Endothelial cell of umbilical vein (primary cell): ENCODE results near the gene MYO16. TPM values are rescaled to one million over a fixed set of nuclear protein-coding genes. Genes with fewer than 3 reads are reported as not detected.

ENCODE experiments used
- BruUV-seq: library from RNA; stranded (reverse); fragments of 400-500 nt; replicated peaks from 2 replicates; lab custom pipeline; 2021; lab: Mats Ljungman, UMichigan
- CTCF ChIA-PET: fragments of 300-600, 350-600 bp; sonication (Branson Sonifier 250); formaldehyde crosslinking; loops from one replicate; lab custom pipeline; 2021; ENCODE audit warnings: antibody characterized with exemption, inconsistent platforms; lab: Charles Lee
- POLR2A ChIA-PET: fragments of 300-600, 350-600 bp; sonication (Branson Sonifier 250); formaldehyde crosslinking; loops from one replicate; lab custom pipeline; 2021; ENCODE audit warnings: antibody characterized with exemption, inconsistent platforms; lab: Charles Lee
- DNase-seq: peaks from one replicate; pipeline ENCODE4 v3.0.0-alpha.2; 2011; ENCODE audit warnings: low read depth, low spot score
- FAIRE-seq: peaks from 2 replicates; lab custom pipeline; 2011; peaks lifted over from hg19 to GRCh38; lab: Jason Lieb, UNC
- H2AFZ ChIP-seq: 2 replicates; pipeline ENCODE4 v1.6.0; 2012; ENCODE audit warnings: low read depth, low read length, control low read depth, inconsistent platforms
- H3K27ac ChIP-seq: 2 replicates; pipeline ENCODE4 v1.5.1; 2011; ENCODE audit warnings: low read depth, mild to moderate bottlenecking, control low read depth, low read length, moderate library complexity; ENCODE audit not compliant: insufficient read depth
- H3K27me3 ChIP-seq, 2 experiments: 2 replicates each; pipeline versions ENCODE4 v1.6.0 to v1.6.1; 2011; ENCODE audit warnings: low read length in 2 of 2, mixed read lengths in 1 of 2; ENCODE audit not compliant: control insufficient read depth in 2 of 2, insufficient read depth in 2 of 2
- H3K36me3 ChIP-seq, 2 experiments: 2 replicates in 1 of 2; 3 replicates in 1 of 2; pipeline ENCODE4 v1.5.1; 2011; ENCODE audit warnings: low read length in 2 of 2, mild to moderate bottlenecking in 1 of 2, moderate library complexity in 1 of 2; ENCODE audit not compliant: control insufficient read depth in 2 of 2, insufficient read depth in 2 of 2; ENCODE audit errors: extremely low read depth in 1 of 2
- H3K4me1 ChIP-seq: 3 replicates; pipeline ENCODE4 v1.5.1; 2011; ENCODE audit warnings: mild to moderate bottlenecking, low read length; ENCODE audit not compliant: control insufficient read depth, insufficient read depth; ENCODE audit errors: extremely low read depth
- H3K4me2 ChIP-seq: 2 replicates; pipeline ENCODE4 v1.6.1; 2011; ENCODE audit warnings: low read length, control low read depth, mixed read lengths; ENCODE audit not compliant: insufficient read depth
- H3K4me3 ChIP-seq, 3 experiments: fragments of 200-600 bp in 1 of 3; sonication (generic), shearing (Covaris generic) in 1 of 3; replicated peaks in 1 of 3; 2 replicates each; pipeline ENCODE4 v1.5.1; 2011 to 2016; ENCODE audit warnings: control low read depth in 3 of 3, low read length in 3 of 3, mild to moderate bottlenecking in 2 of 3, inconsistent platforms in 1 of 3, low read depth in 1 of 3, moderate library complexity in 1 of 3; ENCODE audit not compliant: insufficient read depth in 1 of 3
- H3K79me2 ChIP-seq: 2 replicates; pipeline ENCODE4 v1.6.0; 2012; ENCODE audit warnings: low read length, inconsistent platforms; ENCODE audit not compliant: control insufficient read depth, insufficient read depth
- H3K9ac ChIP-seq: replicated peaks from 2 replicates; pipeline ENCODE3; 2011; ENCODE audit warnings: low read length, control low read depth; ENCODE audit not compliant: insufficient read depth; ENCODE audit errors: extremely low read depth
- H3K9me1 ChIP-seq: replicated peaks from 3 replicates; pipeline ENCODE4 v1.6.0; 2011; ENCODE audit warnings: mild to moderate bottlenecking, low read length; ENCODE audit not compliant: control insufficient read depth, insufficient read depth; ENCODE audit errors: extremely low read depth
- H3K9me3 ChIP-seq: replicated peaks from 2 replicates; pipeline ENCODE4 v1.5.1; 2012; ENCODE audit warnings: low read length, inconsistent platforms; ENCODE audit not compliant: control insufficient read depth, insufficient read depth
- H4K20me1 ChIP-seq: replicated peaks from 2 replicates; pipeline ENCODE3; 2011; ENCODE audit warnings: mild to moderate bottlenecking, low read length; ENCODE audit not compliant: control insufficient read depth, insufficient read depth; ENCODE audit errors: extremely low read depth
- CTCF ChIP-seq, 2 donors: IDR thresholded peaks; 1 replicate in 1 of 2; 2 replicates in 1 of 2; pipeline ENCODE4 v1.5.1; 2011; ENCODE audit warnings: low read length in 2 of 2, mild to moderate bottlenecking in 2 of 2, moderate library complexity in 2 of 2, control low read depth in 1 of 2, inconsistent platforms in 1 of 2, low read depth in 1 of 2; ENCODE audit not compliant: insufficient read depth in 1 of 2; ENCODE audit errors: extremely low read depth in 1 of 2
- EZH2 ChIP-seq: IDR thresholded peaks from 2 replicates; pipeline ENCODE4 v1.6.1; 2012; ENCODE audit warnings: borderline replicate concordance, low read depth, mild to moderate bottlenecking, moderate library complexity, low read length, inconsistent platforms; ENCODE audit not compliant: severe bottlenecking
- FOS ChIP-seq: IDR thresholded peaks from 2 replicates; pipeline ENCODE4 v1.6.1; 2011; ENCODE audit warnings: mild to moderate bottlenecking, low read length, moderate library complexity, borderline replicate concordance; ENCODE audit not compliant: insufficient read depth
- GATA2 ChIP-seq: IDR thresholded peaks from 2 replicates; pipeline ENCODE4 v1.7.0; 2011; ENCODE audit warnings: low read depth, mild to moderate bottlenecking, moderate library complexity, mixed read lengths, low read length; ENCODE audit not compliant: insufficient read length, insufficient read depth
- JUN ChIP-seq: IDR thresholded peaks from 2 replicates; pipeline ENCODE4 v1.6.1; 2011; ENCODE audit warnings: borderline replicate concordance, low read depth; ENCODE audit not compliant: insufficient read length, insufficient read depth
- MAX ChIP-seq: IDR thresholded peaks from 2 replicates; pipeline ENCODE4 v1.6.1; 2011; ENCODE audit not compliant: insufficient read depth, insufficient read length
- MYC ChIP-seq: IDR thresholded peaks from one replicate; pipeline ENCODE4 v1.6.1; 2011; ENCODE audit warnings: mild to moderate bottlenecking, low read depth, low read length
- POLR2A ChIP-seq: IDR thresholded peaks from 2 replicates; pipeline ENCODE4 v1.6.1; 2012; ENCODE audit warnings: low read depth, mild to moderate bottlenecking, control low read depth, low read length
- POLR2AphosphoS5 ChIP-seq: IDR thresholded peaks from 2 replicates; pipeline ENCODE4 v1.6.1; 2012; ENCODE audit warnings: low read depth, mild to moderate bottlenecking, control low read depth, low read length, moderate library complexity; ENCODE audit not compliant: insufficient read depth
- dilution Hi-C: fragments of 300-500 bp; cut with MboI; formaldehyde crosslinking; loops from one replicate; pipeline ENCODE4 v1.15.0; 2019; ENCODE audit warnings: low sequenced_read_pairs; ENCODE audit not compliant: extremely low pct_ligation_motif_present
- intact Hi-C: fragments of 100-400 bp; cut with micrococcal nuclease; formaldehyde crosslinking; loops from one replicate; pipeline ENCODE4 v1.10.0; 2022
- polyA plus RNA-seq, 4 experiments: library from polyadenylated mRNA; depleted of rRNA in 3 of 4; stranded (reverse) in 3 of 4; unstranded in 1 of 4; fragments of >200 nt; gene quantifications; 2 replicates each; pipeline versions ENCODE4 v1.2.1 to v1.2.3, GENCODE V29; 2011 to 2012; ENCODE audit warnings: missing spikeins in 1 of 4
- total RNA-seq: library from RNA; stranded (reverse); gene quantifications from 2 replicates; pipeline ENCODE4 v1.2.3, GENCODE V29; 2021

Gene MYO16
- total and polyA plus RNA-seq, 2 donors (not counting 3 experiments of a cell fraction or from before 2014, with no cell fraction given), result 0.03 to 0.04 TPM

GRCh38 chr13:108924541-108924940 lies 295.1 kb downstream of the MYO16 start:
- Histone ChIP-seq H2AFZ (no peak overlapping the region), H3K4me1 (peaks cover under 1% of the 10 kb centered on the region), H3K9me1 (no peaks in the 10 kb centered on the region), H3K9me3 (no peaks in the 10 kb centered on the region), H3K36me3 (no peaks in the 10 kb centered on the region), H3K4me3 (no peak overlapping the region), H3K79me2 (no peaks in the 10 kb centered on the region), H3K27me3 (peaks cover 0 to 7% of the 10 kb centered on the region in 2 experiments), H3K27ac (no peak overlapping the region), H3K4me2 (no peak overlapping the region), H4K20me1 (no peaks in the 10 kb centered on the region), H3K9ac (no peak overlapping the region)
- TF ChIP-seq JUN, result no peak
- TF ChIP-seq GATA2, result no peak
- TF ChIP-seq EZH2, result no peak
- TF ChIP-seq POLR2AphosphoS5, result no peak
- TF ChIP-seq MYC, result no peak
- no peak for TF ChIP-seq FOS
- no peak for TF ChIP-seq CTCF (IDR thresholded peaks at IDR 0.05; ENCODE audit: extremely low read depth in 1 of 2, insufficient read depth in 1 of 2, low read depth in 1 of 2, low read length in 2 of 2)
- TF ChIP-seq POLR2A, result no peak
- no peak for TF ChIP-seq MAX
- POLR2A ChIA-PET, result no interaction called here
- CTCF ChIA-PET, result interaction anchor here (1.1 kb wide), 1 partner anchor 9 kb away, joined by 3 read pairs; no protein-coding TSS in a partner anchor
- FAIRE-seq, result no peak
- no TSS peak for BruUV-seq
- dilution Hi-C loops (no loop called here), intact Hi-C loops (no loop called here)
- DNase-seq, result no peak
